ENCODE data around the gene PTPRM.

Gene PTPRM

DNA sequence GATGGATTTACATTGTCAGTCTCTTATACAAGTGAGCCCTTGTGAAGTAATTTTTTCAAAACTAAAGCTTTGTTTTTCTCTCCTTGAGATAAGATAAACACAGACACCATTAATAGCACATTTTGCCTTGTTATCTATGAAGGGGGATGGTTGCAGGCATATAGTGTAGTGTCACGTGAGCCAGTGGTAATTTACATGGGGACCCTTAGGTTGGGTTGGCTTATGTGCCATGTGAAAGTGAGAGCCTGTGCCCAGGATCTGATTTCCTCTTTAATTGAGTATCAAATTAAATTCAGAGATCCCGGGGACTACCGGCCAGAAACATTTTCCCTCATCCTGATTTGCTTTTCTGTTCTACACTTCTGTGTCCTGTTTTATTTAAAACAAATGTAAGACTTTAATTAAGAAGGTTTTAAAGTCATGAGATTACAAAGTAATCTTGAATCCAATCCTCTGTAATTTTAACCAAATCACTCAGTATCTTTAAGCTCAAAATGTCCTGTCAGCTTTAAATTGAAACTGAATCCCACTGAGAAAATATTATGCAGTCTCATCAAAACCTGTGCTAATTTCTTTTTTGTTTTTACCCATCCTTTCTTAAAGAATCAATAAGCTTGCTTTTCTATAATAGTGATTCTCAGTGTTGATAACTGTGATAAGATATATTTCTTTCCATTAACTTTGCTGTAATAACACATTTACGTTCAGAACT lies 63.8 kb downstream of the PTPRM start:
- DNase-seq = no peak

DNA sequence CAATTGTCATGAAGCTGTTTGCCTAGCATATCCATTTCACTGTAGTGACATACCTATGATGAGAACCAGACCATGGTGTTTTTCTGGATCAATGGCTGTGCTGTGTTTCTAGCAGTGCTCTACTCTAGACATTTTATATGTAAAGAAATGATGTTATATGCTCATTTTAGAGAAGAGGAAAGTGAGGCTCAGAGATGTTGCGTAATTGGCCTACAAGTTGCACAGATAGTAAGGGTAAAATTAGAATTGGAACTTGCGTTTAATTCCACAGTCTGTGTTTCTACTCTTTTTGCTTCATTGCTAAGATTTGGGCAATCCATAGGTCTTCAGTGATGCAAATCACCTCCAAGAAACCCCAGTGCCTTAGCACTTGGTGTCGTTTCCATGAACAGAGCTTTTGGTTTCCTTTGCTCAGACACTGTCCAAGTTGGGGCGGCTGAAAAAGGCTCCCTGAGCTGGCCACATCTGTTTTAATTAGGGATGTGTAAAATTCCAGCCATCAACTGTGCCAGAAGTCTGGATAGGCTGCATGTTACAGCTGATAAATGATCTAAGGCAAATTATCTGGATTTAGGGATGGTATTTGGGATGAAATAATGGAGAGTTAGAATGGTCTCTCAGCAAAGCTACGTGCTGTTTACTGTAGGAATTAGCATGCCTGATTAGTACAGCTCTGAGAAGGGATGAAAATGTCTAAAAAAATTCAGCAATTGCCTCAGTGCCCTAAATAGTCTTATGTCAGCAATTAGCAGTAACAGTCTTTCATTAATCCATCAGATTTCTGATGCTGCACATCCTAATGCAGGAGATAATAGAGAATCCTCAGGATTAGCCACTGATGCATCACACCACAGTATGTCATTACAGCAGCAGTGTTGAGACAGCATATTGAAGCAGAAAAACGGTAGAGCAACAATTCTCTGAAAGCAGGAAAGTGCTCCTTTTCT lies 65.3 kb downstream of the PTPRM start:
- DNase-seq = no peak

- DNase-seq = no peak
These were observed 66.1 kb downstream of the PTPRM start for GRCh38 chr18:7633171-7633570.

DNA sequence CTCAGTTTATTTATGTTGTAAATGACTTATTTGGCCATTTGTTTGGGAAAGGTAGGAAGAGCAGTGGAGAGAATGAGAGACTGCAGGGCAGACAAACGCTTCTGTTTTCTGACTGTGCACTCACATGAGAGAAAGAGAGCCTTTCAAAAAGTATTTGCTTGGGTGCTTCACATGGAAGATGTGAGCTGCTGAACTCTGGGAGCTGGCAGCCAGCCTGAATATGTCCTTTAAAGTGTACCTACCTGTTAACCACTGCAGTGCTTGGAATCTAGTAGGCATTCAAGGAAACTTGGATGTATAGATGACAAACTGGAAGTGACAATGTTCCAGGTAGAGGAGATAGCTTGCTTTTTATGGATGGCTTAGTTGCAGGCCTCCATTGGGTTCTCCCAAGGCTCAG lies 68.8 kb downstream of the PTPRM start:
- no peak for DNase-seq

GRCh38 chr18:7637269-7637668 lies 70.2 kb downstream of the PTPRM start:
- no peak for DNase-seq

- no peak for DNase-seq
These were observed 71.2 kb downstream of the PTPRM start for GRCh38 chr18:7638321-7638720.

DNA sequence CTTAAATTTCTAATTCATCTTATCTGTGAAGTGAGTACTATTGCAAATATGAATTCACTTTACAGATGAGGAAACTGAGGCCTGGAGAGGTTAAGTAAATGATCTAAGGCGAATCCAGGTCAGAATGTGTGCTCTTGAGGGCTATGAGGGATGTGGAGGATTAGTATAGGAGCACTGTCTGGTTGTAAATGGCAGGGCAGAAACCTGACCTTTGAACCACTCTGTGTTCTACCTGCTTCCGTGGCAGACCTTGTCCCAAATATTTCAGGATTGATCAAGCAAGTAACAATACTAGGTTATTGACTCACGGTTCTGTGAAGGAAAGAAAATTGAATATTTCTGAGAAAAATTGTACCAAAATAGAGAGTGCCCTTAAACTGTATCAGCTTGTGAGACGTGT lies 74.7 kb downstream of the PTPRM start:
- DNase-seq = no peak

DNA sequence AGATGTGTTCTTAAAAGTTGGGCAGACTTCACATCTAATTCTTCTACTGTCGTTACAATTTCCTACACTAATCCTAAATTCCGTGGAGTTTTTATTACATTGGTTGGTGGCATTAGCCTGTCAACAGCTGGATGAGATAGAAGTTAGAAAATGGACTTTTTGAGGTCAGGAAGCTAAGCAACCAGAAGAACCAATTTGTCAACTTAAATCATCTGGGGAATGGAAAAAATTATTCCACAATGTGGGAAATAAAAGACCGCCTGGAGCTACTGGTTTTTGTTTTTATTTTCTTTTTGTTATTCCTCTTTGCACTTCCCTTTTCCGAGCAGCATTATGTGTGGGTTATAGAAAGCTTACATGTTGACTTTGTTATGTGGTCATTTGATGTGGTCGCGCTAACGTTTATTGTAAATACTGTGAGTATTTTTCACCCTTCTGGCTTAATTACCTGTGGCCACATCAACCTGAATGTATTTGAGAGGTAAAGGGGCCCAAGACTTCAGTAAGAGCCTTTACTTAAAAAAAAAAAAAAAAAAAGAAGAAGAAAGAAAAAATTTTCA lies 75.3 kb downstream of the PTPRM start:
- DNase-seq = no peak

- DNase-seq = no peak
These were observed 78.6 kb downstream of the PTPRM start for GRCh38 chr18:7645756-7646155.

DNA sequence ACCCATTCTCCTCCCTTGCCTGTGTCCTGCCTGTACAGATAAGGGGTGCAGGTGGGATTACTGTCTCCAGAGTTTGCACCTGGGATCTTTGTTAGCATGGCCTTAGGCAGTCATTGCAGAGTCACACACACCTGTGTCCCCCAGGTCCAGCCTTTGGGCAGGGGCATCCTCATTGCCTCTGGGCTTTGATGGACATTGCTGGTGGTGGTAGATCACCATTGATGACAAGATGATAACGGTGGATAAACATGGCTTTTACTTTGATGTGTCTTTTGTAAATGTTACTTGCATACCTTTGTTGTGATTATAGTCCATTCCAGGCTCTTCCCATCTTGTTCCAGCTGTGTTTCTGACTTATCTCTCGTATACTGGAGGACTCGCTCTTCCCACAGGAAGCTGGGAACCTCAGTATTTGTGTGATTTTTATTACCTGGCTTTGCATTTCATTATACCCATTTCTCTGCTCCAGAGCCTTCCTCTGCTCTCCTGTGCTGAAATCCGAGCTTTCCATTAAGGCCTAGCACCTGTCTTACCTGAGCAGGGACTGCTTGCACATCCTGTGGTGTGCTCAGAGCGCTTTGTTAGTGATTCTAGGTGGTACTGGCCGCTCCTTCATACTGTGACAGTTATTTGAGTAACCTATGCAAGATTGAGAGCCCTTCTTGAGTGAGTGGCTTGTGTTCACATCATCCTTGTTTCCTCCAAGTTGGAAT lies 79.2 kb downstream of the PTPRM start:
- no peak for DNase-seq

DNA sequence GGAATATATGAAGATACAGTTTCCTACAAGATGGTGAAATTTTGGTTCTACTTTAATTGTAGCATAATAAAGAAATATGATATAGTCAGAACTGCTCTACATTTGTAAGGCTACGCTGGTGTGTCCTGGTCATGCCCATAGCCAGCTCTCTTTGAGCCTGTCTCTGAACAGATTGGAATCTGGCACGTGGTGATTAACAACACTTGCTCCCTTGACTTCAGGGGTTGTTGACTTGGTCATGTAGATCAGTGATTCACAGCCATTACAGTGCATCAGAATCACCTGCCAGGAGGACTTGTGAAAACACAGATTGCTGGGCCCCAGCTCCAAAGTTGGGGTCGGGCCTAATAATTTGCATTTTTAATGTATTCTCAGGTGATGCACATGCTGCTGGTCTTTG lies 80.4 kb downstream of the PTPRM start:
- no peak for DNase-seq

- no peak for DNase-seq
These were observed 89.9 kb downstream of the PTPRM start for GRCh38 chr18:7657050-7657449.

DNA sequence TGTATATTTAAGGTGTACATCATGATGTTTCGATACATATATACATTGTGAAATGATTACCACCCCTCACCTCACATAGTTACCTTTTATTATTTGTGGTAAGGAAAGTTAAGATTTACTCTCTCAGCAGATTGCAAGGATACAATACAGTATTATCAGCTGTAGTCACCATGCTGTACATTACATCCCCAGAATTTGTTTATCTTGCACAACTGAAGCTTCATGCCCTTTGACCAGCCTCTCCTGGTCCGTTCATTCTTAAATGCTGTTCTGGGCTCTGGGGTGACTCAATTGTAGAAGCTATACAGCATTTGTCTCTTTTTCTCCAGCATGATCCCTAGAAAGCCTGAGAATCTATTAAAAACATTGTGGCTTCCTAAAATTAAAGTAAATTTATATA lies 90.8 kb downstream of the PTPRM start:
- DNase-seq = no peak

DNA sequence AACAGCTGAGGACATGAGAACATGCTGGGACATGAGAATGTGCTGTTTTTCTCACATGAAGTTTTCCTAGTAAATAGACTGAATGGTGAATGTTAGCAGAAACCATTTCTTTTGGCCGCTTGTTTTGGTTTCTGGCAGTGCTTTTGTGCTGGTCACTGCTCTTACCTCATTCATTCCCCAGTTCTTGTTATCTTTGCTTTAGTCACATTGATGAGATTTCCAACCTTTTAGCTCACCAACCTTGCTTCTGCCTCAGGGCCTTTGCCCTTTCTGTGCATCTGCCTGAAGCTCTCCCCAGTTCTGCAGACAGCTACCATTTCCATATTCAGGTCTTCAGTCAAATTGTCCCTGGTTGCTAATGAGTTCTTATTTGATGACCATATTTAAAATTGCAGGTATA lies 91.6 kb downstream of the PTPRM start:
- DNase-seq = no peak

GRCh38 chr18:7661207-7661606 lies 94.1 kb downstream of the PTPRM start:
- DNase-seq = no peak

DNA sequence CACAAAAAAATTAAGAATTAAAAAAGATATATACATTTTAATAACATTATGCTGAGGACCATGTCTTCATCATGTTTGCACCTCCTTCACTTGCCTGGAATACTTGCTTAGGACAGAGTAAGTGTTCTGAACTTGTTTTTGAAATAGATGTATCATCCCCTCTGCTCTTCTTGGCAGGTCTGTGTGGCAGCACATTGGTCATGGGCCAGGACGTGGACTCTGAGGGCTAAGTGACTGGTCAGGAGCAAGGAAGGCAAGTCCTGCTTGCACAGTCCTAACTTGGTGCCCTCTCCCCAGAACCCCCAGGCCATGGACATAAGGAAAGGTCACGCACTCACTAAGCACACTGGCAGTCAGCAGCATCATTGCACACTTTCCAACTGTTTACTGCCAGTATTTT lies 95.8 kb downstream of the PTPRM start:
- no peak for DNase-seq

DNA sequence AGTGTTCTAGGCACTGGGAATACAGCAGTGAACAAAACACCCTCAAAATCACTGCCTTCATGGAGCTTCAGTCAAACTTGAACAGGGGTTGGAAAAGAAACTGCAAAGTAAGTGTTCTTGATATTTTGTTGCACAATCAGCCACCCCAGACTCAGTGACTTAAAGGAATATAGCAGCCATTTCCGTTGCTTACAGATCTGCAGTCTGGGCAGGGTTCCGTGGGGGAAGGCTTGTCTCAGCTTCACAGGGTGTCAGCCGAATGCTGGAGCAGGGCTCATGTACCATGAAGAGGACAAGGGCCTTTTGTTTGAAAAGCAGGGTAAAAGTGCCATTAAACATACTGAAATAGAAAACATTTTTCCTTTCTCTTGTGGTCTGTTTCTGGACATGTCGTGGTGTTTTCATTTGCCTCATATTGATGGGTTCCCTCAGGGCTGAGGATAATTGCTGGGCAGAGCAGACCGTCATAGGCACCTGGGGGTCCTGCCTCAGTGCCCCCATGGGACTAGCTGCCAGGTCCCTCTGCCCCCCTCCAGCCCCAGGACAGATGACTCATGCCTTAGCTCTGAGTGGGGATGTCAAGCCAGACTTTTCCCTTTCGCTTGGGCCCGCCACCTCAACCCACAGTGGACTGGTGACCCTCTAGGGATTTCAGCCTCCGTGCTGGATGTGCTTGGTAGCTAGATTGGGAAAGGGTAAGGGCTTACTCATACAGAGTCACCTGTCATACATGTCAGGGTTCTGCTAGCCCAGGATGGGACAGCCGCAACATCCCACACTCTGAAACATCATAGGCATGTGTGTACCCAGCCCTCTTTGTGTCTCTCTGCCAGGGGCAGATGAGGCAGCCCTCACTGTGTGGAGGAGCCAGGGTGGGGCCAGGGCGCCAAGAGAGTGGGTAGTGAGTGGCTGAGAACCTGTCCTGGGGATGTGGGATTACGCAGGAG lies 96.5 kb downstream of the PTPRM start:
- DNase-seq = no peak

DNA sequence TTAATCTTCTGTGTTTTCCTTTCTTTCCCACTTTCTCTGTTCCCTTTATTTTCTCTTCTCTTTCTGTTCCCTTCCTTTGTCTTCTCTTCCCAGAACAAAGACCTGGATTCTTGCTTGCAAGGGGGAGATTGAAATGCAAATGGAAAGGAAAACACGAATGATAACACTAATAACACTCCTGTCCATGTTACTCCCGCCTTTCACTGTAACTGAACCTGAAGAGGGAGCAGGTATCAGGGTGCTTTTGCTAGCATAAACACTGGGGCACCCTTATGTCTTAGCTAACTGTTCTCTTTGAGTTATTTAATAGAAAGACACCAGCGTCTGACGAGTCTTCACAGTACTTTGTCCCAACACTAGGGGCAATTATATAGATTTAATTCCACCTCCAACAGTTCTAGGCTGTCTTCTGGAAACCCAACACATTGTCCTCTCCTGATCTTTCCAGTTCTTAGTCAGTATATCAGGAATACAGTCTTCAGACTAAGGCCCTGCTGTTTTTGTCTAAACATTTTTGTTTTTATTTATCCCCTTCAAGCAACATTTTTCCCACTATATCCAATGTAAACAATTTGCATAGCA lies 99.2 kb downstream of the PTPRM start:
- DNase-seq = no peak

DNA sequence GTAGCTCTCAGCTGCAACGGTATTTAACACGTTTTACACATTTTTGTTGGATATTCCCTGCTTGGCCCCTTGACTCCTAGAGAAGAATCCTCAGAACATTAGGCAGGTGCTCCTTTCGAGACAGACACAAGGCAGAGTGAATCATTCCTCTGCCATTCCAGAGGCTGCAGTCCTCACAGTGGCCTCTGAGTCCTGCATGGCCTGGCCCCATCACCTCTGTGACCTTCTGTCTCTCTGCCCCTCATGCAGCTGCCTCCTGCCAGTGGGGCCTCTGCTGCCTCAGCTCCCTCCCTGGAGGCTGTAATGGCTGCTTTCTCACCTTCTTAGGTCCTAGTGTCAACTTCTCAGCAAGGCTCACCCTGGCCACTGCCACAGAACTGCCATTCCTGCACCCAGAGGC lies 101.3 kb downstream of the PTPRM start:
- no peak for DNase-seq

DNA sequence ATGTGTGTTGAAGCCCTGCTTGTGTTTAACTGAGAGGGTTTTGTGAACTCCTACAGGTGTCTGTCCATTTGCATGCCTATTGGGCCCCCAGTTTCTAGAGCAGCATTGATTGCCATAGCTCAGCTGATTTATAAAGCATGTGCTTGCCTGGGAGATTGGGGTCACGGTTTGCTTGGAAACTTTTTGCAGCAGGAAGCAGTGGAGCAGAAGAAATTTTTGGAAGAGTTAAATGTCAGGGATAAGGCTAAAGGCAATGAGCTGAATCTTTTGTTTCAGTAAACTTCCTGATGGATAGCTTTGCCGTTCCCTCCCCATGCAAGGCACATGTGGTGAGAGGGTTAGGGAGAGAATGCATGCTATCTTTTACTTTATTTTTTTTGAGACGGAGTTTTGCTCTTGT lies 102.2 kb downstream of the PTPRM start:
- DNase-seq = no peak

GRCh38 chr18:7671105-7671504 lies 104.0 kb downstream of the PTPRM start:
- no peak for DNase-seq
